HEK293T (cell line): ENCODE measurements around the gene NFATC1.
A peak's percentile ranks its signal among the peaks of the same experiment; 100 is the strongest.

ENCODE experiments used
- CTCF ChIA-PET: fragments of 350-600 bp; formaldehyde crosslinking; extraction: SDS; loops from one replicate; lab custom pipeline; 2021; ENCODE audit warnings: antibody characterized with exemption, inconsistent platforms; lab: Yijun Ruan, JAX
- POLR2A ChIA-PET: fragments of 350-600 bp; formaldehyde crosslinking; extraction: SDS; loops from one replicate; lab custom pipeline; 2020; ENCODE audit warnings: antibody characterized with exemption, inconsistent platforms; lab: Yijun Ruan, JAX
- DNase-seq: peaks from one replicate; pipeline ENCODE4 v3.0.0; 2012; ENCODE audit warnings: mixed read lengths; ENCODE audit errors: extremely low spot score
- ARNT ChIP-seq: fragments of 450-650 bp; IDR thresholded peaks from 2 replicates; pipeline ENCODE4 v1.6.1; 2017; ENCODE audit warnings: mild to moderate bottlenecking
- BHLHE40 ChIP-seq: fragments of 450-650 bp; IDR thresholded peaks from 2 replicates; pipeline ENCODE4 v1.6.1; 2016; ENCODE audit warnings: mild to moderate bottlenecking, moderate library complexity, borderline replicate concordance
- CTBP1 ChIP-seq: fragments of 450-650 bp; IDR thresholded peaks from 2 replicates; pipeline ENCODE4 v1.6.1; 2016; ENCODE audit warnings: borderline replicate concordance
- ELF4 ChIP-seq: fragments of 450-650 bp; IDR thresholded peaks from 2 replicates; pipeline ENCODE4 v1.6.1; 2017; ENCODE audit warnings: antibody characterized with exemption
- FOXA1 ChIP-seq: fragments of 450-650 bp; IDR thresholded peaks from 2 replicates; pipeline ENCODE4 v1.6.1; 2016; ENCODE audit warnings: mild to moderate bottlenecking
- FOXK2 ChIP-seq: fragments of 450-650 bp; IDR thresholded peaks from 2 replicates; pipeline ENCODE4 v1.6.1; 2016; ENCODE audit warnings: mild to moderate bottlenecking
- FOXM1 ChIP-seq: fragments of 450-650 bp; IDR thresholded peaks from 2 replicates; pipeline ENCODE4 v1.6.1; 2017; ENCODE audit warnings: mild to moderate bottlenecking, borderline replicate concordance
- HDGF ChIP-seq: fragments of 450-650 bp; IDR thresholded peaks from 2 replicates; pipeline ENCODE4 v1.6.1; 2017; ENCODE audit warnings: antibody characterized with exemption, borderline replicate concordance
- L3MBTL2 ChIP-seq: fragments of 450-650 bp; conservative IDR thresholded peaks from 2 replicates; pipeline ENCODE4 v1.6.1; 2016; ENCODE audit warnings: mild to moderate bottlenecking
- LEF1 ChIP-seq: fragments of 450-650 bp; IDR thresholded peaks from 2 replicates; pipeline ENCODE4 v1.6.1; 2017; ENCODE audit warnings: mild to moderate bottlenecking, borderline replicate concordance
- NFRKB ChIP-seq: fragments of 450-650 bp; IDR thresholded peaks from 2 replicates; pipeline ENCODE4 v1.6.1; 2016; ENCODE audit warnings: mild to moderate bottlenecking, moderate library complexity
- PKNOX1 ChIP-seq: fragments of 450-650 bp; IDR thresholded peaks from 2 replicates; pipeline ENCODE4 v1.6.1; 2016
- SP1 ChIP-seq: fragments of 450-650 bp; IDR thresholded peaks from 2 replicates; pipeline ENCODE4 v1.6.1; 2017
- SUZ12 ChIP-seq: fragments of 450-650 bp; IDR thresholded peaks from 2 replicates; pipeline ENCODE4 v1.6.1; 2016; ENCODE audit warnings: mild to moderate bottlenecking
- TARDBP ChIP-seq: fragments of 450-650 bp; IDR thresholded peaks from 2 replicates; pipeline ENCODE4 v1.6.1; 2016
- ZNF384 ChIP-seq: fragments of 450-650 bp; IDR thresholded peaks from 2 replicates; pipeline ENCODE4 v1.6.1; 2016

The NFATC1 gene

DNA sequence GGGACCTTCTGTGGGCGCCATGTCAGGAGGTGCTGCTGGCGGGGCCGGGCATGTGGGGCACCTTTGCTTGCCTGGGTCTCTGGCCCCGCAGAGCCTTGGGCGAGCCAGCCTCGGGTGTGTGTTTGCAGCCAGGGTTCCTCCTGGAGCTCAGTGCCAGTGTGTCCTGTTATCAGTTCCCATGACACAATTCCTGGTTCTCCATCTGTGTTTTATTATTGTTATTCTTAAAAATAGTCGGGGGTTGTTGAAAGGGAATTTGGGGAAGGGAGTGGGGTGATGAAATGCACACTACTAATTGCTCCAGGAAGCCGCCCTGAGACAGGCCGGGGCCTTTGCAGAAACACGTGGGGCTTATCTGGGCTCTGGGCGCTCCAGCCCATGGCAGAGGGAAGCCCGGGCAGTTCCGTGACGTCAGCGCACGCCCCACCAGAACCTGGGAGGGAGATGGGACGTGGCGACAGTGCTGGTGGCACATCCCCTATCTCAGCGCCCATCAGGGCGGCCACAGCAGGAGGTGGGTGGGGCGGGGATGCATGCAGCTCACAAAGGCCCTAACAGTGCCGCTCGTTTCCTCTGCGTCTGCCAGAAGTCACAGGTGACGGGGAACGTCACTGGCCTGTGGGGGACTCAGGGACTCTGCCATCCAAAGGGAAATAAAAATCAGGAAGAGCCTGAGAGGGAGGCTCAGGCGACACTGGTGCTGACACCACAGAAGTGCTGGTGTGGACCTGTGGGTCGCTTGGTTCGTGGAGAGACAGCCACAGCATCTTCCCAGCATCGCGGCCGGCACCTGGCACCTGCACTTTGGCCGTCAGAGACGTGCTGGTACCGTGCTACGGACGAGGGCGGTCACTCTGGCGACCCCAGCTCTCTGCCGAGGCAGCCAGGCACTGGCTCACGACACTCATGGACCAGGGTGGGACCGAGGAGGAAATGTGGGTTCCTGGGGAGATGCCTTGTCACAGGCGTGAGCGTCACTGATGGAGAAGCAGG is 131.0 kb downstream of the NFATC1 start:
- TF ChIP-seq HDGF (no peak), TARDBP (no peak), ARNT (no peak), FOXK2 (no peak)
- ChIA-PET CTCF (no interaction called here), POLR2A (no interaction called here)
- DNase-seq = no peak

GRCh38 chr18:79527656-79528315 is 132.1 kb downstream of the NFATC1 start:
- POLR2A ChIA-PET = no interaction called here
- no peak for DNase-seq
- CTCF ChIA-PET = interaction anchor here (0.6 kb wide), 1 partner anchor 142 kb away, joined by 3 read pairs; no protein-coding TSS in a partner anchor
- TF ChIP-seq PKNOX1 (no peak), SP1 (no peak), BHLHE40 (no peak), LEF1 (no peak), ARNT (no peak), HDGF (no peak), FOXA1 (no peak), NFRKB (no peak), CTBP1 (no peak), SUZ12 (no peak), TARDBP (no peak), FOXK2 (no peak), FOXM1 (no peak), L3MBTL2 (no peak), ELF4 (no peak), ZNF384 (no peak)

DNA sequence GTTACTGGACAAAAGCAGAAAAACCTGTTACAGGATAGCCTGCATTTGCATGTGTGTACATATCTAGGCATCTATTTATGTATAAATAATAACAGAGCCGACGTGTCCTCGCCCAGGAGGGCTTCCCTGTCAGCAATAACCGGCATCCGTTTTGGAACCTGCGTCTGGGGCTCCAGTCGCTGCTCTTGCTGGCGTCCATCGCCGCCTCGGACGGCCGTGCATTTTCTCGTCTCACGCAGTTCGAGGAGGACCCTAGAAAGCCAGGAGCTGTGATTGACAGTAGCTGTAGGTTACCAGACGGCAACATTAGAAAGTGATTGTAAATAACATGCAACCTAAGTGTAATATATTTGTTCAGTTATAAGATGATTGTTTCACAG is 132.6 kb downstream of the NFATC1 start:
- DNase-seq = no peak
- ChIA-PET CTCF (no interaction called here), POLR2A (no interaction called here)
- no peak for TF ChIP-seq NFRKB
- no peak for TF ChIP-seq ZNF384
- no peak for TF ChIP-seq L3MBTL2
- TF ChIP-seq SP1 = no peak
- no peak for TF ChIP-seq CTBP1
- TF ChIP-seq BHLHE40 = no peak

DNA sequence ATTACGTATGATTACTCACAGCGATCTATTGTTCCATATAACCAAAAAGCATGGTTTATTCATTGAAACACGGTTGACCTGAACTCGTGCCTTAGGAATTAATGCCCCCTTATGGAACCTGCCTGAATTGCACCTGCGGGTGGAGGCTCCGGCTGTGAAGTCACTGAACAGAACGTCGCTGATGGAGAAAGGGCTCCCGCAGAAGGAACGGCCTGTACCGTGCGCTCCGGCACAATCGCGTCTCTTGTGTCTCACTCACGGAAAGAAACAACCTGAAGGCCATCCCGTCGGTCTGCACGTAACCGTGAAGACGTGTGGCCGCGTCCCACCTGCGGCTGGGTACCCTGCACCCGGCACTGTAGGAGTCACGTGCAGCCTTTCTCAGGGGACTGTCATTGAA is 133.1 kb downstream of the NFATC1 start:
- TF ChIP-seq SP1 (no peak), NFRKB (no peak), CTBP1 (no peak), L3MBTL2 (no peak), BHLHE40 (no peak), ZNF384 (no peak), TARDBP (no peak), ARNT (no peak), LEF1 (no peak), FOXM1 (no peak), PKNOX1 (no peak), HDGF (no peak)
- ChIA-PET POLR2A (no interaction called here), CTCF (no interaction called here)

DNA sequence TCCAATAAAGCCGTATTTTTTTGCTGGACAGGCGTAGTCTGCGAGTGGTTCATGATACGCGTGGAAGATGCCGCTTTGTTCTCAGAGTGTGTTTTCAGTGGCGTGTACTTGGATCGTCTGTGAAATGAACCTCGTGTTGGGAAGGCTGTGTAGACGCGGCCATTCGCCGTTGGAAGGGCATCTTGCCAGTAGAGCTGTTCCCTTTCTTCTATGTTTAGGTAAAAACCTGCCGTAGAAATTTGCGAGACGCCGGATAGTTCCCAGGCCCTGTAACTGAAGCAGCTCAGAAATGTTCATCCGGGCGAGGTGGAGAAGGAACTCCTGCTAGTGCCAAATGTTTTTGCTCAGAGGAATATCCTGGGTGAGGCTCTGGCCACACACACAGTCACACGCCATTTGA is 133.6 kb downstream of the NFATC1 start:
- TF ChIP-seq FOXK2 (no peak), FOXM1 (no peak), CTBP1 (no peak), HDGF (no peak), TARDBP (no peak)
- POLR2A ChIA-PET = no interaction called here
- CTCF ChIA-PET = interaction anchor here (1.1 kb wide), 1 partner anchor 149 kb away, joined by 4 read pairs; no protein-coding TSS in a partner anchor
- no peak for DNase-seq

More for the DNA sequence above, 133.1 kb downstream of the NFATC1 start:
- peak; percentile 67 for DNase-seq

DNA sequence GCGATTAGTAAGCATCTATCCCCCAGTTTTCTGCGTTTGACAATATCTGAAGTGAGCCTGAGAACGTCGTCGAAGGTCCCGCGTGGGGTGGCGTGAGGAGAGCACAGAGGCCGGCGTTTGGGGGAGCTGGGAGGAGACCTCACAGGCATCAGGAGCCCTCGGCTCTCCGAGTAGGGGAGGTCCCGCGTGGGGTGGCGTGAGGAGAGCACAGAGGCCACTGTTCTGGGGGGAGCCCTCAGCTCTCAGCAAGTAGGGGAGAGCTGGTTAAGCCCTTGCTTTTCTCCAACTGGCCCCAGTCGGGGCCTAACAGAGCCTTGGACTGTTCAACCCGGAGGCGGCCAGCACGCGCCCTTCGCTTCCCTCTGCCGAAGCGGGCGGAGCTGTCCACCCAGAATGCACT is 134.3 kb downstream of the NFATC1 start:
- ChIA-PET POLR2A (no interaction called here), CTCF (interaction anchor here (0.6 to 1.1 kb wide), 2 partner anchors 9 to 149 kb away, joined by 4 read pairs; no protein-coding TSS in a partner anchor)
- TF ChIP-seq ARNT (no peak), L3MBTL2 (no peak), NFRKB (no peak), FOXK2 (no peak), FOXA1 (no peak), CTBP1 (no peak), LEF1 (no peak), ELF4 (no peak), ZNF384 (no peak), BHLHE40 (no peak), SP1 (no peak), PKNOX1 (no peak), FOXM1 (no peak), HDGF (no peak), TARDBP (no peak), SUZ12 (no peak)
- DNase-seq = no peak
